ENCODE data around the gene PRR36.
"Not testable (repeated sequence)": the region's sequence is repeated elsewhere in the genome, so short reads cannot be mapped to it uniquely, and the experiment has no call there.

PRR36 gene

GRCh38 chr19:7859831-7860713, 14.1 kb downstream of the PRR36 start:
- DNase-seq (ENCODE audit: low spot score), result no peak

GRCh38 chr19:7859087-7859486, 15.1 kb downstream of the PRR36 start:
- not testable (repeated sequence) for DNase-seq (ENCODE audit: low spot score)

- DNase-seq (ENCODE audit: low spot score), result no peak
Measured at GRCh38 chr19:7858109-7858770, 15.9 kb downstream of the PRR36 start.

- no peak for DNase-seq (ENCODE audit: low spot score)
Measured at GRCh38 chr19:7857727-7858108, 16.5 kb downstream of the PRR36 start.

GRCh38 chr19:7856679-7857663, 17.2 kb downstream of the PRR36 start:
- no peak for DNase-seq (ENCODE audit: low spot score)

GRCh38 chr19:7856109-7856591, 18.0 kb downstream of the PRR36 start:
- DNase-seq (ENCODE audit: low spot score), result no peak

GRCh38 chr19:7855426-7856108, 18.6 kb downstream of the PRR36 start:
- no peak for DNase-seq (ENCODE audit: low spot score)

GRCh38 chr19:7853770-7854128, 20.4 kb downstream of the PRR36 start:
- DNase-seq (ENCODE audit: low spot score), result no peak

GRCh38 chr19:7852851-7853769, 21.1 kb downstream of the PRR36 start:
- peak; percentile 91 for DNase-seq (ENCODE audit: low spot score)

- DNase-seq (ENCODE audit: low spot score), result no peak
Measured at GRCh38 chr19:7851623-7852500, 22.3 kb downstream of the PRR36 start.

GRCh38 chr19:7850945-7851622, 23.1 kb downstream of the PRR36 start:
- no peak for DNase-seq (ENCODE audit: low spot score)

- no peak for DNase-seq (ENCODE audit: low spot score)
Measured at GRCh38 chr19:7850000-7850813, 24.0 kb downstream of the PRR36 start.

- DNase-seq (ENCODE audit: low spot score), result no peak
Measured at GRCh38 chr19:7849631-7849999, 24.6 kb downstream of the PRR36 start.

GRCh38 chr19:7848779-7849457, 25.3 kb downstream of the PRR36 start:
- no peak for DNase-seq (ENCODE audit: low spot score)

- no peak for DNase-seq (ENCODE audit: low spot score)
Measured at GRCh38 chr19:7847664-7848063, 26.5 kb downstream of the PRR36 start.

- no peak for DNase-seq (ENCODE audit: low spot score)
Measured at GRCh38 chr19:7846155-7846646, 28.0 kb downstream of the PRR36 start.
